ENCODE data around the gene OLIG2. TPM values are rescaled to one million over a fixed set of nuclear protein-coding genes. Genes with fewer than 3 reads are reported as not detected.
A peak's percentile ranks its signal among the peaks of the same experiment; 100 is the strongest.

The OLIG2 gene
- total and polyA plus RNA-seq, 2 experiments from 2014 or later = 0.15 to 1.4 TPM

- no peak for TF ChIP-seq ZNF462 (CRISPR knock-in tag; IDR thresholded peaks at IDR 0.05)
- TF ChIP-seq CREB1 (CRISPR knock-in tag; IDR thresholded peaks at IDR 0.05; ENCODE audit: low read depth) = no peak
- no peak for TF ChIP-seq STAT1 (IDR thresholded peaks at IDR 0.05; ENCODE audit: unreplicated experiment)
- no peak for TF ChIP-seq EZH2phosphoT487 (IDR thresholded peaks at IDR 0.05; ENCODE audit: unreplicated experiment)
- TF ChIP-seq JUNB (IDR thresholded peaks at IDR 0.05; ENCODE audit: unreplicated experiment) = no peak
- TF ChIP-seq ZNF114 (CRISPR knock-in tag; IDR thresholded peaks at IDR 0.05) = no peak
- TF ChIP-seq POLR2AphosphoS5 (IDR thresholded peaks at IDR 0.05; ENCODE audit: low read depth) = no peak
Measured at GRCh38 chr21:33069243-33069642, 43.5 kb downstream of the OLIG2 start (continued).

- no peaks in the 10 kb centered on the region for H3K9me2 ChIP-seq (ENCODE audit: insufficient read depth)
- no peaks in the 10 kb centered on the region; the same call in 1 of the 2 replicates for H4K20me1 ChIP-seq (replicated peaks; ENCODE audit: insufficient read depth)
- DNase-seq (ENCODE audit: low spot score) (no peak), ATAC-seq (no peak)
- peak overlapping the region; percentile 63; the same call in 1 of the 2 replicates for H3K4me3 ChIP-seq
- H3F3A ChIP-seq (replicated peaks; ENCODE audit: low read depth) = 0 out of 2 replicates have a peak, but pooled peaks cover 5% of the 10 kb centered on the region
- H3K27me3 ChIP-seq (ENCODE audit: insufficient read depth) = peaks cover 99% of the 10 kb centered on the region
- no peaks in the 10 kb centered on the region for H3K79me2 ChIP-seq (replicated peaks; ENCODE audit: insufficient read depth)
- Mint-ChIP-seq H3K36me3 (ENCODE audit: low read depth) (peaks cover 7% of the 10 kb centered on the region), H3K27ac (no peak overlapping the region), H3K27me3 (ENCODE audit: insufficient read depth, low read depth, poor library complexity) (peaks cover 61% of the 10 kb centered on the region), H3K4me1 (peaks cover 41% of the 10 kb centered on the region), H3K4me3 (peak overlapping the region; percentile 63), H3K9me3 (peaks cover 14% of the 10 kb centered on the region)
- TF ChIP-seq POLR2AphosphoS5 (IDR thresholded peaks at IDR 0.05; ENCODE audit: low read depth) (no peak), STAT1 (IDR thresholded peaks at IDR 0.05; ENCODE audit: unreplicated experiment) (no peak)
- no peak overlapping the region; the same call in 1 of the 2 replicates for H2AFZ ChIP-seq
- H3K36me3 ChIP-seq (ENCODE audit: insufficient read depth) = no peaks in the 10 kb centered on the region
- peaks cover 33% of the 10 kb centered on the region for H3K4me1 ChIP-seq (ENCODE audit: insufficient read depth)
- no peak overlapping the region for H3K27ac ChIP-seq (ENCODE audit: low read depth)
- H3K4me2 ChIP-seq = peak overlapping the region; percentile 78; the same call in 1 of the 2 replicates
Measured at GRCh38 chr21:33069645-33069993, 43.9 kb downstream of the OLIG2 start.
